GM23338 (cell line): Measurements from ENCODE around the gene NENF. TPM values are rescaled to one million over a fixed set of nuclear protein-coding genes. Genes with fewer than 3 reads are reported as not detected.

Experiments
- ATAC-seq: fragments of 200-7000 bp; cut with Tn5 transposase; 3 replicates; pipeline ENCODE4 v1.9.1; 2020
- DNase-seq: peaks from one replicate; pipeline ENCODE4 v3.0.0-alpha.2; 2015; ENCODE audit warnings: low spot score
- H2AFZ ChIP-seq: fragments of 200-600 bp; sonication (generic); 2 replicates; pipeline ENCODE4 v1.8.0; 2016; ENCODE audit warnings: antibody characterized with exemption, mild to moderate bottlenecking, moderate library complexity
- H3F3A ChIP-seq: fragments of 200-600 bp; sonication (generic); replicated peaks from 2 replicates; pipeline ENCODE4 v1.8.0; 2017; ENCODE audit warnings: antibody characterized with exemption, mixed run types, low read depth
- H3K27ac ChIP-seq: fragments of 200-600 bp; sonication (generic); 2 replicates; pipeline ENCODE4 v1.6.1; 2016; ENCODE audit warnings: low read depth
- H3K27me3 ChIP-seq: fragments of 200-600 bp; sonication (generic); 2 replicates; pipeline ENCODE4 v1.8.0; 2016; ENCODE audit warnings: mild to moderate bottlenecking, mixed run types, moderate library complexity; ENCODE audit not compliant: insufficient read depth
- H3K36me3 ChIP-seq: fragments of 200-600 bp; sonication (generic); 2 replicates; pipeline ENCODE4 v1.8.0; 2016; ENCODE audit warnings: mild to moderate bottlenecking; ENCODE audit not compliant: insufficient read depth
- H3K4me1 ChIP-seq: fragments of 200-600 bp; sonication (generic); 2 replicates; pipeline ENCODE4 v1.8.0; 2016; ENCODE audit warnings: mild to moderate bottlenecking, moderate library complexity; ENCODE audit not compliant: insufficient read depth
- H3K4me2 ChIP-seq: fragments of 200-600 bp; sonication (generic); 2 replicates; pipeline ENCODE4 v1.7.1; 2017; ENCODE audit warnings: mixed run types
- H3K4me3 ChIP-seq: fragments of 200-600 bp; sonication (generic); 2 replicates; pipeline ENCODE4 v1.6.1; 2016; ENCODE audit warnings: mixed run types
- H3K79me2 ChIP-seq: fragments of 200-600 bp; sonication (generic); replicated peaks from 2 replicates; pipeline ENCODE4 v1.8.0; 2017; ENCODE audit warnings: mild to moderate bottlenecking; ENCODE audit not compliant: insufficient read depth
- H3K9me2 ChIP-seq: fragments of 200-600 bp; sonication (generic); 2 replicates; pipeline ENCODE4 v1.8.0; 2017; ENCODE audit not compliant: insufficient read depth
- H4K20me1 ChIP-seq: fragments of 200-600 bp; sonication (generic); replicated peaks from 2 replicates; pipeline ENCODE4 v1.8.0; 2017; ENCODE audit warnings: mild to moderate bottlenecking; ENCODE audit not compliant: insufficient read depth
- H3K27ac Mint-ChIP-seq: 2 replicates; pipeline ENCODE4 v1.8.0; 2020; ENCODE audit warnings: inconsistent platforms, mild to moderate bottlenecking, moderate library complexity, mixed read lengths
- H3K27me3 Mint-ChIP-seq: 3 replicates; pipeline ENCODE4 v1.8.0; 2022; ENCODE audit warnings: low read depth, mild to moderate bottlenecking, moderate library complexity, mixed read lengths, inconsistent platforms; ENCODE audit not compliant: insufficient read depth, poor library complexity
- H3K36me3 Mint-ChIP-seq: 3 replicates; pipeline ENCODE4 v1.8.0; 2021; ENCODE audit warnings: low read depth, mild to moderate bottlenecking, inconsistent platforms, moderate library complexity, mixed read lengths
- H3K4me1 Mint-ChIP-seq: 3 replicates; pipeline ENCODE4 v1.8.0; 2020; ENCODE audit warnings: mild to moderate bottlenecking, inconsistent platforms, mixed read lengths
- H3K4me3 Mint-ChIP-seq: 3 replicates; pipeline ENCODE4 v1.8.0; 2021; ENCODE audit warnings: moderate library complexity, mild to moderate bottlenecking, inconsistent platforms, mixed read lengths
- H3K9me3 Mint-ChIP-seq: 3 replicates; pipeline ENCODE4 v1.8.0; 2020; ENCODE audit warnings: moderate library complexity, mild to moderate bottlenecking, inconsistent platforms, mixed read lengths
- CREB1 ChIP-seq: fragments of 250-450 bp; sonication (Bioruptor Pico); IDR thresholded peaks from 2 replicates; pipeline ENCODE4 v1.5.0; 2020; ENCODE audit warnings: low read depth, mild to moderate bottlenecking, moderate library complexity
- CTCF ChIP-seq, 2 experiments: fragments of 200-600 bp in 1 of 2; sonication (generic) in 1 of 2; conservative IDR thresholded peaks; 2 replicates each; pipeline versions ENCODE4 v1.5.1 to v1.6.1; 2016 to 2017; ENCODE audit warnings: antibody characterized with exemption in 2 of 2, low read depth in 2 of 2, mild to moderate bottlenecking in 2 of 2, moderate library complexity in 1 of 2
- ETS1 ChIP-seq: IDR thresholded peaks from 2 replicates; pipeline ENCODE4 v1.6.1; 2016; ENCODE audit warnings: antibody characterized with exemption
- EZH2 ChIP-seq: fragments of 200-600 bp; sonication (generic); IDR thresholded peaks from one replicate; pipeline ENCODE4 v1.8.0; 2017; ENCODE audit warnings: antibody characterized with exemption, mild to moderate bottlenecking, low read depth; ENCODE audit not compliant: unreplicated experiment
- EZH2phosphoT487 ChIP-seq: fragments of 200-600 bp; sonication (generic); IDR thresholded peaks from one replicate; pipeline ENCODE4 v1.8.1; 2018; ENCODE audit warnings: antibody characterized with exemption; ENCODE audit not compliant: unreplicated experiment
- JUNB ChIP-seq: IDR thresholded peaks from one replicate; pipeline ENCODE4 v1.6.1; 2016; ENCODE audit warnings: antibody characterized with exemption; ENCODE audit not compliant: unreplicated experiment
- NANOG ChIP-seq: IDR thresholded peaks from 2 replicates; pipeline ENCODE4 v1.6.1; 2016; ENCODE audit warnings: antibody characterized with exemption, borderline replicate concordance
- POLR2AphosphoS5 ChIP-seq: IDR thresholded peaks from 2 replicates; pipeline ENCODE4 v1.6.1; 2016; ENCODE audit warnings: antibody characterized with exemption, low read depth
- REST ChIP-seq: IDR thresholded peaks from one replicate; pipeline ENCODE4 v1.6.1; 2018; ENCODE audit warnings: antibody characterized with exemption; ENCODE audit not compliant: unreplicated experiment
- STAT1 ChIP-seq: IDR thresholded peaks from one replicate; pipeline ENCODE4 v1.6.1; 2016; ENCODE audit warnings: antibody characterized with exemption; ENCODE audit not compliant: unreplicated experiment
- ZNF114 ChIP-seq: fragments of 250-450 bp; sonication (Bioruptor Pico); IDR thresholded peaks from 2 replicates; pipeline ENCODE4 v1.5.0; 2020; ENCODE audit warnings: mild to moderate bottlenecking, moderate library complexity
- ZNF331 ChIP-seq: fragments of 250-450 bp; sonication (Bioruptor Pico); IDR thresholded peaks from 2 replicates; pipeline ENCODE4 v1.5.0; 2020; ENCODE audit warnings: low read depth, mild to moderate bottlenecking, moderate library complexity
- ZNF462 ChIP-seq: fragments of 250-450 bp; sonication (Bioruptor Pico); IDR thresholded peaks from 2 replicates; pipeline ENCODE4 v1.5.0; 2020; ENCODE audit warnings: mild to moderate bottlenecking, moderate library complexity
- polyA plus RNA-seq: library from polyadenylated mRNA; unstranded; fragments of >200 nt; fragmentation: Nextera tagmentation; extraction: Ambion mirVana; gene quantifications from 2 replicates; pipeline ENCODE4 v1.2.1, GENCODE V29; 2016
- total RNA-seq: library from RNA; depleted of rRNA; stranded (reverse); fragments of >200 nt; shearing (Covaris generic); gene quantifications from 2 replicates; pipeline ENCODE4 v1.2.3, GENCODE V29; 2014

NENF gene
- total and polyA plus RNA-seq, 2 experiments from 2014 or later, result 27.6 to 60.7 TPM

GRCh38 chr1:212401838-212402582, 30.7 kb upstream of the NENF start:
- Histone ChIP-seq H4K20me1 (no peaks in the 10 kb centered on the region), H3K4me1 (no peaks in the 10 kb centered on the region), H3K79me2 (peaks cover 15% of the 10 kb centered on the region), H2AFZ (no peak overlapping the region), H3K9me2 (no peaks in the 10 kb centered on the region), H3K27me3 (no peaks in the 10 kb centered on the region), H3K36me3 (peaks cover 19% of the 10 kb centered on the region), H3K4me3 (no peak overlapping the region), H3K27ac (no peak overlapping the region), H3K4me2 (no peak overlapping the region), H3F3A (no peaks in the 10 kb centered on the region)
- TF ChIP-seq ZNF331 (CRISPR knock-in tag), result no peak
- TF ChIP-seq ZNF114 (CRISPR knock-in tag), result no peak
- no peak for TF ChIP-seq EZH2
- no peak for TF ChIP-seq STAT1
- no peak for TF ChIP-seq CTCF (conservative IDR thresholded peaks at IDR 0.05; ENCODE audit: low read depth in 2 of 2)
- TF ChIP-seq JUNB, result no peak
- TF ChIP-seq EZH2phosphoT487, result no peak
- TF ChIP-seq ETS1, result no peak
- no peak for TF ChIP-seq CREB1 (CRISPR knock-in tag)
- TF ChIP-seq NANOG, result no peak
- TF ChIP-seq POLR2AphosphoS5, result no peak
- no peak for TF ChIP-seq REST
- TF ChIP-seq ZNF462, result no peak
- no peak overlapping the region for H3K27ac Mint-ChIP-seq
- no peaks in the 10 kb centered on the region for H3K4me1 Mint-ChIP-seq
- peaks cover 73% of the 10 kb centered on the region for H3K36me3 Mint-ChIP-seq
- ATAC-seq (no peak), DNase-seq (no peak)
- no peak overlapping the region for H3K4me3 Mint-ChIP-seq
- no peaks in the 10 kb centered on the region for H3K27me3 Mint-ChIP-seq
- H3K9me3 Mint-ChIP-seq, result peaks cover 10% of the 10 kb centered on the region
